Lower lobe of right lung (tissue), 2 donors: ENCODE results near the gene CTDSPL. TPM values are rescaled to one million over a fixed set of nuclear protein-coding genes. Genes with fewer than 3 reads are reported as not detected.

ENCODE experiments used
- ATAC-seq, 2 donors: fragments of 200-7000 bp; cut with Tn5 transposase; one replicate each; pipeline ENCODE4 v1.9.1; 2020 to 2022; ENCODE audit warnings: mild to moderate bottlenecking in 2 of 2, moderate library complexity in 2 of 2
- DNase-seq: peaks from one replicate; pipeline ENCODE4 v3.0.0-alpha.2; 2020
- H3K27ac ChIP-seq: fragments of 200-600 bp; one replicate; pipeline ENCODE4 v1.8.0; 2022
- H3K27me3 ChIP-seq: fragments of 200-600 bp; one replicate; pipeline ENCODE4 v1.8.0; 2022; ENCODE audit warnings: low read depth
- H3K36me3 ChIP-seq: fragments of 200-600 bp; one replicate; pipeline ENCODE4 v1.8.0; 2022; ENCODE audit warnings: mild to moderate bottlenecking
- H3K4me1 ChIP-seq: fragments of 200-600 bp; one replicate; pipeline ENCODE4 v1.8.0; 2022
- H3K4me3 ChIP-seq: fragments of 200-600 bp; one replicate; pipeline ENCODE4 v1.8.0; 2022; ENCODE audit warnings: mild to moderate bottlenecking
- H3K9me3 ChIP-seq: fragments of 200-600 bp; one replicate; pipeline ENCODE4 v1.8.0; 2022
- intact Hi-C: fragments of 100-400 bp; cut with DNase I; formaldehyde crosslinking; loops from one replicate; pipeline ENCODE4 v1.11.0; 2022
- total RNA-seq: library from RNA; stranded (reverse); fragmentation: NEBNext Ultra II Directional; extraction: Animal tissue kit (Norgen Biotek cat#: 25700); gene quantifications from one replicate; pipeline ENCODE4 v1.2.1, GENCODE V29; 2021
- TF ChIP-seq, protein P1 (sequence below): fragments of 200-600 bp; IDR thresholded peaks from one replicate; pipeline ENCODE4 v1.8.0; 2022; ENCODE audit warnings: antibody characterized with exemption, mild to moderate bottlenecking
- donor health status: DM: no; HTN: yes; CAD: no; lungs with severe emphysema.

CTDSPL gene
- total RNA-seq, 1 donor from 2014 or later = 60.3 TPM

DNA sequence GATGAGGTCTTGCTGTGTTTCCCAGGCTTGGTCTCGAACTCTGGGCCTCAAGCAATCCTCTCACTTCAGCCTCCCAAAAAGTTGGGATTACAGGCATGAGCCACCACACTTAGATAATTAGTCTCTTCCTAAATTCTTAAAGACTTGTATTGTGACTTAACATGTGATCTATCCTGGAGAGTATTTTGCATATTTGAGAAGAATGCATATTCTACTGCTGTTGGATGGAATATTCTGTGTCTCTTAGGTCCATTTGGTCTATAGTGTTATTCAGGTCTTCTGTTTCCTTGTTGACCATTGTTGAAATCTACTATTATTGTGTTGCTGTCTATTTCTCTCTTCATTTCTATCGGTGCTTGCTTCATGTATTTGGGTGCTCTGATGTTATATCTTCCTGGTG lies 68.8 kb downstream of the CTDSPL start:
- H3K36me3 ChIP-seq = no peaks in the 10 kb centered on the region
- ATAC-seq (no peak), DNase-seq (no peak)
- H3K27ac ChIP-seq = no peak overlapping the region
- H3K4me3 ChIP-seq = no peak overlapping the region
- H3K4me1 ChIP-seq = peaks cover 22% of the 10 kb centered on the region
- TF ChIP-seq, protein P1, sequence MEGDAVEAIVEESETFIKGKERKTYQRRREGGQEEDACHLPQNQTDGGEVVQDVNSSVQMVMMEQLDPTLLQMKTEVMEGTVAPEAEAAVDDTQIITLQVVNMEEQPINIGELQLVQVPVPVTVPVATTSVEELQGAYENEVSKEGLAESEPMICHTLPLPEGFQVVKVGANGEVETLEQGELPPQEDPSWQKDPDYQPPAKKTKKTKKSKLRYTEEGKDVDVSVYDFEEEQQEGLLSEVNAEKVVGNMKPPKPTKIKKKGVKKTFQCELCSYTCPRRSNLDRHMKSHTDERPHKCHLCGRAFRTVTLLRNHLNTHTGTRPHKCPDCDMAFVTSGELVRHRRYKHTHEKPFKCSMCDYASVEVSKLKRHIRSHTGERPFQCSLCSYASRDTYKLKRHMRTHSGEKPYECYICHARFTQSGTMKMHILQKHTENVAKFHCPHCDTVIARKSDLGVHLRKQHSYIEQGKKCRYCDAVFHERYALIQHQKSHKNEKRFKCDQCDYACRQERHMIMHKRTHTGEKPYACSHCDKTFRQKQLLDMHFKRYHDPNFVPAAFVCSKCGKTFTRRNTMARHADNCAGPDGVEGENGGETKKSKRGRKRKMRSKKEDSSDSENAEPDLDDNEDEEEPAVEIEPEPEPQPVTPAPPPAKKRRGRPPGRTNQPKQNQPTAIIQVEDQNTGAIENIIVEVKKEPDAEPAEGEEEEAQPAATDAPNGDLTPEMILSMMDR = no peak
- H3K27me3 ChIP-seq = no peaks in the 10 kb centered on the region
- intact Hi-C loops = no loop called here
- H3K9me3 ChIP-seq = no peaks in the 10 kb centered on the region

DNA sequence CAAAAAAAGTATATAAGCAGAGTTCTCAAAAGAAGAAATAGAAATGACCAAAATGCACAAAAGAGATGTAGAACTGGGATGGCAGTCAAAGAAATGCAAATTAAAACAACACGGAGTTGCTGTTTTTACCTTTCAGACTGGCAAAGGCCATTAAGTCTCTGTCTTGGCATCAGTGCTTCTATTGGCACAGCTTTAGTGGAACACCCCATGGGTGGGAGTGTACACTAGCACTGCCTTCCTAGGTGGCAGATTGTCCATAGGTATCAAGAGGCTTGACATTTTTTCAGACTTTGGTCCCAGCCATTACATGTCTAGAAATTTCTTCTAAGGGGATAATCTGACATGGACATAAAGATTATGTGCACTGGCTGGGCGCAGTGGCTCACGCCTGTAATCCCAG lies 70.8 kb downstream of the CTDSPL start:
- H3K4me3 ChIP-seq = no peak overlapping the region
- TF ChIP-seq, protein P1 = no peak
- peaks cover 38% of the 10 kb centered on the region for H3K4me1 ChIP-seq
- no peaks in the 10 kb centered on the region for H3K27me3 ChIP-seq
- no peaks in the 10 kb centered on the region for H3K36me3 ChIP-seq
- ATAC-seq (no peak), DNase-seq (no peak)
- no peak overlapping the region for H3K27ac ChIP-seq
- no peaks in the 10 kb centered on the region for H3K9me3 ChIP-seq
- intact Hi-C loops = no loop called here

DNA sequence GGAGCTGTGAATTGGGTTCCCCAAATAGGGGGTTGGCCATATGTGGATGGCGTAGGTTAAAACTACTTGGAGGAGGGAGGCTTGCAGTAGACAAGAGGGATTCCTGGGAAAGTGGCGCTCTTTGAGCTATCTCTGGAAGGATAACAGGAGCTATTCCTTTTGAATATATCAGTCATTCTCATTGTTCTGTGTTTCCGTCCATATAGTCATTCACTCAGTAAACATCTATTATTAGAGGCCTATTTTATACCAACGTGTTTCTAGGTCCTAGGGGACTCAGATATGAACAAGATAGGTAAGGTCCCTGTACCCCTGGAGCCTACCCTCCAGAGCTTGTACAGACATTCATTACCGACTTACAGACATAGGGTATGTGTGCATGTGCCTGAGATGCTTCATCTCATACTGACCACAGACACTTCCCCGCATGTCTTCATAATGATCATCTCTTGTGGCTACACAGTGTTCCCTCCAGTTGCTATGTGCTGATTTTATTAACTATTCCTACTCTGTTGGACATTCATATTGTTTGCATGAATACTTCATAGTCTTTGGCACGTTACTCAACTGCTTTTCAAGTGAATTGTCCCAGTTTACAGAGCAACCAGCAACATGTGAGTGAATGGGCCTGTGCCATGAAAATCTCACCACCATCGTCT lies 73.1 kb downstream of the CTDSPL start:
- no peaks in the 10 kb centered on the region for H3K9me3 ChIP-seq
- DNase-seq (no peak), ATAC-seq (no peak)
- peaks cover 38% of the 10 kb centered on the region for H3K4me1 ChIP-seq
- no peaks in the 10 kb centered on the region for H3K27me3 ChIP-seq
- H3K27ac ChIP-seq = peak overlapping the region; percentile 24
- no peak overlapping the region for H3K4me3 ChIP-seq
- no peaks in the 10 kb centered on the region for H3K36me3 ChIP-seq
- intact Hi-C loops = no loop called here
- TF ChIP-seq, protein P1 = no peak

DNA sequence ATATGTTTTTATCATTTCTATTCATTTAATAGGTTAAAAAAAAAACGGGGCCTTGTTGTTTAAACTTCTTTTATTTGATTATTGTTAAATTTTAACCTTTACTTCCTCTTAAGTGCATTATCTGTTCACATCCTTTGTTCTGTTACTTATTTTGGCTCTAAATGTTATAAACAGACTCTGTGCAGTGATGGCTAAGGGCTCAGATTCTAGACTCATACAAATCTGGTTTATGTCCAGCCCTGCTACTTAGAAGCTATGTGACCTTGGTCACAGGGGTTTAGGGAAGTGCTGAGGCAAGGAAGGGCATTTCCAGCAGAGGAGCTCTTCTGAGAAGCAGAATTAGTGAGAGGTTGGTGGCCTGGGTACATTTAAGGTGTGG lies 73.6 kb downstream of the CTDSPL start:
- H3K27ac ChIP-seq = peak overlapping the region; percentile 19
- peak; percentile 52 to 56 for ATAC-seq
- H3K36me3 ChIP-seq = no peaks in the 10 kb centered on the region
- TF ChIP-seq, protein P1 = no peak
- no peak overlapping the region for H3K4me3 ChIP-seq
- no peak for DNase-seq
- intact Hi-C loops = no loop called here
- peaks cover 38% of the 10 kb centered on the region for H3K4me1 ChIP-seq
- no peaks in the 10 kb centered on the region for H3K27me3 ChIP-seq
- no peaks in the 10 kb centered on the region for H3K9me3 ChIP-seq

DNA sequence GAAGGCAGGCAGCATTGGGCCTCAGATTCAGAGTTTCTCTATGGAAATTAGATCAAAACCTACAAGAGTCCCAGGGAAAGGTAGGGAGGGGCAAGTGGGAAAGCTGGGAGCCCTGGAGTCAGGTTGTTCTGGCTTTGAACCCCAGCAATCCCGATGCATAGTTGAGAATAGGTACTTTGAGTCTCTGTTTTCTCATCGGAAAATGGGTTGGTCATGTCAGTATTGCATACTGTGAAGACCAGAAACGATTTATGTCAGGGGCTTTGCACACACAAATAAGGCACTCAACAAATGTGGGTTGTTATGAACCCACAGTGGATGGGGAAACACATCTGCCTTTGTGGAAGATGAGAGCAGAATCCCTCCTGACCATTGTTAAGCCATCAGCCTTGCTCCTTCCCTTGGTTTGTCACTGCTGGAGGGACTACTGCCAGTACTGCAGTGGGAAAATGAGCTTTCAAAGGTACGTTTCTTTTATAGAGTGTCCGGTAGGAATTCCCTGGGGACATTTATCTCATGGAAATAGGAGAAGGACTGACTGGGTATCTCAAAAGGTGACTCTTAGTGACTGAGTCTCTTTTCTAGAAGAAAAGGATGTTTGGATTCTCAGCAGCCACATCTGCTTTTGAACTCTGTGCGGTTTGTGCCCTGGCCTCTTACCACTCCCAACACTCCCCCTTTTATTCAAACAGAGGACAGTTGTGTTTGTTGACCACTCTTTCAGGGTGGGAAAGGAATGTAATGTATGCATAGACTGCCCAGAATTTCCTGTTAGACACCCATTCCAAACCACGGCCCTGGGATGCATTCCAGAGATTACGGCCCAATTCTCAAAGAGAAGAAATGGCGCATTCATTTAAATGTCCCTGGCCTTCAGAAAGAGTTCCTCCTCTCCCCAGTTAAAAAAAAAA lies 74.3 kb downstream of the CTDSPL start:
- TF ChIP-seq, protein P1 = no peak
- Histone ChIP-seq H3K36me3 (no peaks in the 10 kb centered on the region), H3K27me3 (no peaks in the 10 kb centered on the region), H3K9me3 (no peaks in the 10 kb centered on the region), H3K4me3 (no peak overlapping the region), H3K4me1 (peaks cover 38% of the 10 kb centered on the region), H3K27ac (peak overlapping the region; percentile 19)
- ATAC-seq = peak; percentile 85 to 88
- no peak for DNase-seq
- intact Hi-C loops = no loop called here
